ENCODE data around the gene KLHL14. TPM values are rescaled to one million over a fixed set of nuclear protein-coding genes. Genes with fewer than 3 reads are reported as not detected.

Gene KLHL14
- total RNA-seq, 1 donor: not detected

DNA sequence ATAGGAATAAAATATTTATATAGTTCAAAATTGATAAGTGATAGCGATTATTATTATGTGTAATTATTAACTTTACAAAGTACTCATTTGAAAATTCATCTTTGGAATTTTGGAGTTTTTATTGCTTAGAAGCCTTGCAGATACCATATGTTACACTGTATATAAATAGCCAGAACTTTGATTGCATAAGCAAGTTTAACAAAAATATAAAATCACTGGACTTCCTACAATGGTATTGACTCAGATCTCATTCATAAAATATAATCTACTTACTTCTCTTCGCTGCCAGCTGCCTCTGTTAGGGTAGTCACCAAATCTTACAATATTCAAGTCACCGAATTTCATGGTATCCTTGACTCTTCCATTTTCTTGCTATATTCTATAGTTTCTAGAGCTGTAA is 22.5 kb downstream of the KLHL14 start:
- no peak for DNase-seq (ENCODE audit: low read depth)

DNA sequence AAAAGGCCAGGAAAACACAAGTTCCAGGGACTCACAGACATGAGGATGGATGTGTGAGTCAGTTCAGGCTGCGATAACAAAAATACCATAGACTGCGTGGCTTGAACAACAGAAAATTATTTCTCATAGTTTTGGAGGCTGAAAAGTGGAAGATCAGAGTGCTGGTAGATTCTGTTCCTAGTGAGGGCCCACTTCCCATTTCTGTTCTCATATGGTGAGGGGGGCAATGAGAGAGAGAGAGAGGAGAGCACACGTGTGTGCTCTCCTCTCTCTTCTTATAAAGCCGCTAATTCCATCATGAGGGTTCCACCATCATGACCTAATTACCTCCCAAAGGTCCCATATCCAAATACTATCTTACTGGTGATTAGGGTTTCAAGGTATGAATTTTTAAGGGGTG is 23.0 kb downstream of the KLHL14 start:
- TF ChIP-seq, protein P1, sequence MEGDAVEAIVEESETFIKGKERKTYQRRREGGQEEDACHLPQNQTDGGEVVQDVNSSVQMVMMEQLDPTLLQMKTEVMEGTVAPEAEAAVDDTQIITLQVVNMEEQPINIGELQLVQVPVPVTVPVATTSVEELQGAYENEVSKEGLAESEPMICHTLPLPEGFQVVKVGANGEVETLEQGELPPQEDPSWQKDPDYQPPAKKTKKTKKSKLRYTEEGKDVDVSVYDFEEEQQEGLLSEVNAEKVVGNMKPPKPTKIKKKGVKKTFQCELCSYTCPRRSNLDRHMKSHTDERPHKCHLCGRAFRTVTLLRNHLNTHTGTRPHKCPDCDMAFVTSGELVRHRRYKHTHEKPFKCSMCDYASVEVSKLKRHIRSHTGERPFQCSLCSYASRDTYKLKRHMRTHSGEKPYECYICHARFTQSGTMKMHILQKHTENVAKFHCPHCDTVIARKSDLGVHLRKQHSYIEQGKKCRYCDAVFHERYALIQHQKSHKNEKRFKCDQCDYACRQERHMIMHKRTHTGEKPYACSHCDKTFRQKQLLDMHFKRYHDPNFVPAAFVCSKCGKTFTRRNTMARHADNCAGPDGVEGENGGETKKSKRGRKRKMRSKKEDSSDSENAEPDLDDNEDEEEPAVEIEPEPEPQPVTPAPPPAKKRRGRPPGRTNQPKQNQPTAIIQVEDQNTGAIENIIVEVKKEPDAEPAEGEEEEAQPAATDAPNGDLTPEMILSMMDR (IDR thresholded peaks at IDR 0.05; ENCODE audit: insufficient read depth, low read length): no peak

More for the DNA sequence above, 22.5 kb downstream of the KLHL14 start:
- no peak overlapping the region for H3K4me3 ChIP-seq (ENCODE audit: low read depth, low read length)
- TF ChIP-seq, protein P1 (IDR thresholded peaks at IDR 0.05; ENCODE audit: insufficient read depth, low read length): no peak

DNA sequence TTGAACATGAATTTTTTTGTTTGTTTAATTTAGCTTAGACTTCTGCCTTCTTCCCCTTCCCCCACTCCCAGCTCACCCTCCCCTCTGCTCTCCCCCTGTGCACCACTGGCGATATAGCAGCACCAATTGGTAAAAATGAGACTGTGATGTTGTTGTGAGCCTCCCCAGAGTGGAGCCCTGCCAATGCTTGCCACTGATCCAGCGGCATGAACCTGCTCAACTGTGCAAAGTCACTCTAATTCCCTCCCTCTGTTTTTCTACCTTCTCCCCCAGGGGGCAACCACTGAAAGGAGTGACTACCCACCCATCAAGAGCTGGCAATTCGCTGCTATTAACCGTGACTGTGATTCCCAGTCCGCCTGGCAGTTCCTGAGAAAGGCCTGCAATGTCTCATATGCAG is 30.2 kb downstream of the KLHL14 start:
- TF ChIP-seq, protein P1 (IDR thresholded peaks at IDR 0.05; ENCODE audit: insufficient read depth, low read length): no peak
- no peak for DNase-seq (ENCODE audit: low read depth)
- no peak overlapping the region for H3K4me3 ChIP-seq (ENCODE audit: low read depth, low read length)

More for the DNA sequence above, 23.0 kb downstream of the KLHL14 start:
- H3K4me3 ChIP-seq (ENCODE audit: low read depth, low read length): no peak overlapping the region
- DNase-seq (ENCODE audit: low read depth): no peak

DNA sequence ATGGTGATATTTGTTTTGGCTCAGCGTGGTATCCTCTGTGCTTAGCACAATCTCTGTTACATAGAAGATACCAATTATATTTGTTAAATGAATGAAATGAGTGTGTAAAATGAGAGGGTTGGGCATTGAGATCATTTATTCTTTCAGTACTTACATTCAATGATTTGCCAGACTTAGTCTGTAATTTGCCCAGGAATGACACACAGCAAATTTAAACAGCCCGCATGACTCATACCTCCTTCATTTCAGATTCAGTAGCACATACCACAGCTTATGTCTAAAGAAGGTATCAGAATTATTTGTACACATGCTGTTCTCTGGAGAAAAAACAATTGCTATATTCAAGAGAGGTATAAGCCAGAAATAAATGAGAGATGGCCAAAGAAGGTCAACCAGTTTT is 37.0 kb downstream of the KLHL14 start:
- DNase-seq (ENCODE audit: low read depth): no peak
- TF ChIP-seq, protein P1 (IDR thresholded peaks at IDR 0.05; ENCODE audit: insufficient read depth, low read length): no peak
- H3K4me3 ChIP-seq (ENCODE audit: low read depth, low read length): no peak overlapping the region

DNA sequence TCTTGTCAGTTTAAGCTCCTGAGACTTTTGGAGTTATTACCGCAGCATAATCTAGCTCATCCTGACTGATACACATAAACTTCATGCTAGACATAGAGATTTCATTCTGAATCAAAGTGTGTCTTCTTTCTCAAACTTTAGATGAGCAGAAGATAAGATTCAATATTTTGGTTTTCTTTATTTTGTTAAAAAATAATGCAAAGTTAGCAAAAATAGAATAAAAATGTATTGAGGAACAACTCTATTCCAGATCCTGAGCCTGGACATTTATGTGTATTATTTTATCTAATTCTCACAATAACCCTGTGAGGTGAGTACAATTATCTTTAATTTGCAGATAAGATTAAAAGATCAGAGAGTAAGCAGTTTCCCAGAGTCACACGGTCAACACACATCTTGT is 38.4 kb downstream of the KLHL14 start:
- DNase-seq (ENCODE audit: low read depth): no peak
- H3K4me3 ChIP-seq (ENCODE audit: low read depth, low read length): no peak overlapping the region
- TF ChIP-seq, protein P1 (IDR thresholded peaks at IDR 0.05; ENCODE audit: insufficient read depth, low read length): no peak

DNA sequence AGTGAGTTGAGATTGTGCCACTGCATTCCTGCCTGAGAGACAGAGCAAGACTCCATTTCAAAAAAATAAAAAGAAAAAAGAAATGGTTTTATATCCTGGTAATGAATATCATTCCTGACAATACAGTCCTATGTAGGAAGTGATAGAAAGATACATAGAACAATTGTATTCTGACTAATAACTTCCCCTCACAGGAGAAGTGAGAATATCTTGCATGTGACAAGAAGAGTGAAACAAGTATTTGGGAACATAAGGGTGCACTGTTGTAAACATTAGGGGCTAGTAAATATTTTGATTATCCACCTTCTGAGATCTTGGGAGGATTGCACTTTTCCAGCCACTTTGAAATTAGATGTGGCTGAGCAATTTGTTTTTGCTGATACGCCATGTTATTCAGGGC is 40.7 kb downstream of the KLHL14 start:
- H3K4me3 ChIP-seq (ENCODE audit: low read depth, low read length): no peak overlapping the region
- no peak for DNase-seq (ENCODE audit: low read depth)
- TF ChIP-seq, protein P1 (IDR thresholded peaks at IDR 0.05; ENCODE audit: insufficient read depth, low read length): no peak

DNA sequence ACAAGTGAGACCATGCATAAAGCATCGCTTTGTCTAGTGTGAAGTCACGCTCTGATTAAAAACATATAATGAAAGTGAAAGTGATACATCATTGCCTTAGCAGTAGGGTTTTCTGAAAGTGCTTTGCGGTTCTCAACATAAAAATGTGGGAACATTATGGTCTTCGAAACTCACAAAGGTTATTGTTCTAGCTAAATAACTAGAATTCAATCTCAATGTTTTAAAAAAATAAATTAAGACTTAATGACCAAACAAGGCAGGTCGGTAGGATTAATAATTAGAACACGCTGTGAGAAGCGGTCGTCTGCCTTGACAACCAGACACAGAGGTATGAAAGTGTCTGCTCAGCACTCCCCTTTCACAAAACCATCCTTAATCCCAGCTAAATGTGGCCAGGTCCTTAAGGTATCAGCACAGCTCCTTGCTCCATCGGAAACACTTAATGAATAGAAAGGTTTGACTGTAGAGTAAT is 42.2 kb downstream of the KLHL14 start:
- peak; percentile 16 for DNase-seq (ENCODE audit: low read depth)
- H3K4me3 ChIP-seq (ENCODE audit: low read depth, low read length): peak overlapping the region; percentile 46
- TF ChIP-seq, protein P1 (IDR thresholded peaks at IDR 0.05; ENCODE audit: insufficient read depth, low read length): no peak
